Umbilical cord (tissue), 2 donors: ENCODE measurements around the gene OLFML1. TPM values are rescaled to one million over a fixed set of nuclear protein-coding genes. Genes with fewer than 3 reads are reported as not detected.
"Not testable (repeated sequence)": the region's sequence is repeated elsewhere in the genome, so short reads cannot be mapped to it uniquely, and the experiment has no call there.

Experiments
- DNase-seq: peaks from one replicate; pipeline ENCODE4 v3.0.0-alpha.2; 2015; ENCODE audit warnings: low spot score
- total RNA-seq: library from RNA; depleted of rRNA; stranded (reverse); fragments of >200 nt; gene quantifications from one replicate; pipeline ENCODE4 v1.2.3, GENCODE V29; 2014; ENCODE audit warnings: low replicate concordance; ENCODE audit not compliant: insufficient read depth

OLFML1 gene
- total RNA-seq, 1 donor from 2014 or later = 3.4 TPM

- DNase-seq = peak; percentile 68
Measured at GRCh38 chr11:7512525-7513233, 27.4 kb downstream of the OLFML1 start.

GRCh38 chr11:7513234-7514098 is 28.2 kb downstream of the OLFML1 start, which contains the start of gene PPFIBP2:
PPFIBP2 (plus strand) TSS chr11:7513999; CDS start chr11:7549476, 35,477 bp downstream.
- peak; percentile 87 for DNase-seq

- peak; percentile 34 for DNase-seq
Measured at GRCh38 chr11:7514099-7514591, 28.8 kb downstream of the OLFML1 start.

- DNase-seq = no peak
Measured at GRCh38 chr11:7515447-7515886, 30.2 kb downstream of the OLFML1 start.

- DNase-seq = no peak
Measured at GRCh38 chr11:7516475-7516874, 31.2 kb downstream of the OLFML1 start.

GRCh38 chr11:7517743-7518142 is 32.4 kb downstream of the OLFML1 start:
- not testable (repeated sequence) for DNase-seq

GRCh38 chr11:7518811-7519562 is 33.7 kb downstream of the OLFML1 start:
- no peak for DNase-seq

- no peak for DNase-seq
Measured at GRCh38 chr11:7520011-7520942, 35.0 kb downstream of the OLFML1 start.

GRCh38 chr11:7520981-7521487 is 35.7 kb downstream of the OLFML1 start:
- DNase-seq = peak; percentile 64

GRCh38 chr11:7522121-7522520 is 36.8 kb downstream of the OLFML1 start:
- DNase-seq = no peak

GRCh38 chr11:7522546-7522945 is 37.2 kb downstream of the OLFML1 start:
- no peak for DNase-seq

GRCh38 chr11:7523416-7524210 is 38.3 kb downstream of the OLFML1 start:
- DNase-seq = no peak

- no peak for DNase-seq
Measured at GRCh38 chr11:7524462-7525235, 39.3 kb downstream of the OLFML1 start.

- DNase-seq = no peak
Measured at GRCh38 chr11:7525424-7525823, 40.1 kb downstream of the OLFML1 start.

- no peak for DNase-seq
Measured at GRCh38 chr11:7527029-7527428, 41.7 kb downstream of the OLFML1 start.

GRCh38 chr11:7528514-7529049 is 43.3 kb downstream of the OLFML1 start:
- DNase-seq = no peak

- DNase-seq = peak; percentile 73
Measured at GRCh38 chr11:7530013-7530640, 44.8 kb downstream of the OLFML1 start.

GRCh38 chr11:7531011-7531410 is 45.7 kb downstream of the OLFML1 start:
- no peak for DNase-seq
